IMR-90 (cell line): ENCODE results near the gene DNPH1. TPM values are rescaled to one million over a fixed set of nuclear protein-coding genes. Genes with fewer than 3 reads are reported as not detected.

Experiments
- ATAC-seq: fragments of 200-7000 bp; cut with Tn5 transposase; 2 replicates; pipeline ENCODE4 v1.9.1; 2020; ENCODE audit warnings: low read depth, mild to moderate bottlenecking, moderate library complexity
- BruUV-seq: library from RNA; stranded (reverse); fragments of 400-500 nt; replicated peaks from 2 replicates; lab custom pipeline; 2021; lab: Mats Ljungman, UMichigan
- CTCF ChIA-PET: fragments of 300-600 bp; formaldehyde crosslinking; extraction: SDS; loops from one replicate; lab custom pipeline; 2021; ENCODE audit warnings: antibody characterized with exemption; lab: Yijun Ruan, JAX
- POLR2A ChIA-PET: fragments of 300-600 bp; sonication (Branson Sonifier 250); formaldehyde crosslinking; loops from one replicate; lab custom pipeline; 2022; ENCODE audit warnings: antibody characterized with exemption; ENCODE audit not compliant: unreplicated experiment; lab: Charles Lee
- DNase-seq: peaks from one replicate; pipeline ENCODE4 v3.0.0; 2013
- H2AFZ ChIP-seq: replicated peaks from 2 replicates; pipeline ENCODE3; 2013; ENCODE audit warnings: low read length, mild to moderate bottlenecking; ENCODE audit not compliant: poor library complexity
- H2AK5ac ChIP-seq: 2 replicates; pipeline ENCODE4 v1.6.1; 2013; ENCODE audit warnings: low read depth, low read length, inconsistent platforms
- H2AK9ac ChIP-seq: replicated peaks from 2 replicates; pipeline ENCODE3; 2013; ENCODE audit warnings: mild to moderate bottlenecking, low read depth, low read length, moderate library complexity; ENCODE audit not compliant: poor library complexity
- H2BK120ac ChIP-seq: 2 replicates; pipeline ENCODE4 v1.6.1; 2013; ENCODE audit warnings: low read depth, low read length, inconsistent platforms
- H2BK15ac ChIP-seq: 3 replicates; pipeline ENCODE4 v1.6.1; 2013; ENCODE audit warnings: low read depth, low read length, inconsistent platforms
- H2BK20ac ChIP-seq: 2 replicates; pipeline ENCODE4 v1.6.1; 2013; ENCODE audit warnings: low read depth, mild to moderate bottlenecking, inconsistent platforms, low read length, moderate library complexity
- H2BK5ac ChIP-seq: 2 replicates; pipeline ENCODE4 v1.6.1; 2013; ENCODE audit warnings: mild to moderate bottlenecking, low read depth, low read length, inconsistent platforms; ENCODE audit not compliant: poor library complexity, severe bottlenecking
- H3K14ac ChIP-seq: replicated peaks from 2 replicates; pipeline ENCODE4 v1.6.1; 2013; ENCODE audit warnings: low read depth, low read length, inconsistent platforms
- H3K18ac ChIP-seq: 2 replicates; pipeline ENCODE4 v1.6.1; 2013; ENCODE audit warnings: low read depth, low read length, control low read depth
- H3K23ac ChIP-seq: 2 replicates; pipeline ENCODE4 v1.6.1; 2013; ENCODE audit warnings: low read depth, low read length, inconsistent platforms
- H3K27ac ChIP-seq: 2 replicates; pipeline ENCODE4 v1.5.1; 2013; ENCODE audit warnings: mild to moderate bottlenecking, control low read depth, low read length; ENCODE audit not compliant: insufficient read depth
- H3K27me3 ChIP-seq: 2 replicates; pipeline ENCODE4 v1.6.1; 2013; ENCODE audit warnings: low read length; ENCODE audit not compliant: control insufficient read depth, insufficient read depth
- H3K36me3 ChIP-seq: 2 replicates; pipeline ENCODE4 v1.6.1; 2013; ENCODE audit warnings: low read length, mixed read lengths; ENCODE audit not compliant: control insufficient read depth, insufficient read depth
- H3K4ac ChIP-seq: 2 replicates; pipeline ENCODE4 v1.6.1; 2013; ENCODE audit warnings: low read depth, low read length, inconsistent platforms
- H3K4me1 ChIP-seq: 2 replicates; pipeline ENCODE4 v1.6.1; 2013; ENCODE audit warnings: low read length, mixed read lengths; ENCODE audit not compliant: control insufficient read depth, insufficient read depth
- H3K4me2 ChIP-seq: 2 replicates; pipeline ENCODE4 v1.6.1; 2013; ENCODE audit warnings: low read depth, mild to moderate bottlenecking, control low read depth, low read length, moderate library complexity
- H3K4me3 ChIP-seq: 2 replicates; pipeline ENCODE4 v1.5.1; 2013; ENCODE audit warnings: low read depth, mild to moderate bottlenecking, control low read depth, low read length, moderate library complexity; ENCODE audit not compliant: insufficient read depth
- H3K56ac ChIP-seq: 2 replicates; pipeline ENCODE4 v1.6.1; 2013; ENCODE audit warnings: low read length, inconsistent platforms; ENCODE audit not compliant: insufficient read depth; ENCODE audit errors: extremely low read depth
- H3K79me1 ChIP-seq, 2 experiments: 2 replicates each; pipeline ENCODE4 v1.6.1; 2013; ENCODE audit warnings: low read length in 2 of 2, inconsistent platforms in 1 of 2, low read depth in 1 of 2
- H3K9ac ChIP-seq: 2 replicates; pipeline ENCODE4 v1.6.1; 2013; ENCODE audit warnings: low read depth, low read length, control low read depth
- H3K9me1 ChIP-seq: 2 replicates; pipeline ENCODE4 v1.6.1; 2013; ENCODE audit warnings: low read length, inconsistent platforms; ENCODE audit not compliant: insufficient read depth
- H3K9me3 ChIP-seq: 2 replicates; pipeline ENCODE4 v1.6.1; 2013; ENCODE audit warnings: low read length; ENCODE audit not compliant: control insufficient read depth, insufficient read depth
- H4K20me1 ChIP-seq: 2 replicates; pipeline ENCODE4 v1.6.1; 2013; ENCODE audit warnings: low read length, inconsistent platforms; ENCODE audit not compliant: insufficient read depth
- H4K5ac ChIP-seq: 2 replicates; pipeline ENCODE4 v1.6.1; 2013; ENCODE audit warnings: mild to moderate bottlenecking, low read depth, low read length, control low read depth
- H4K8ac ChIP-seq, 2 experiments: 2 replicates each; pipeline ENCODE4 v1.6.1; 2013; ENCODE audit warnings: low read depth in 2 of 2, low read length in 2 of 2, control low read depth in 1 of 2, inconsistent platforms in 1 of 2
- H4K91ac ChIP-seq: 2 replicates; pipeline ENCODE4 v1.6.1; 2013; ENCODE audit warnings: low read depth, low read length, inconsistent platforms; ENCODE audit not compliant: insufficient read depth
- BHLHE40 ChIP-seq: fragments of 150-350 bp; IDR thresholded peaks from 2 replicates; pipeline ENCODE4 v1.6.1; 2016; ENCODE audit warnings: mild to moderate bottlenecking, low read depth, low read length
- CEBPB ChIP-seq: IDR thresholded peaks from 2 replicates; pipeline ENCODE4 v1.6.1; 2012; ENCODE audit warnings: low read depth, low read length, improper control_type of control experiment
- FOS ChIP-seq: fragments of 150-350 bp; IDR thresholded peaks from 2 replicates; pipeline ENCODE4 v1.6.1; 2016; ENCODE audit warnings: low read depth, low read length
- MAFK ChIP-seq: IDR thresholded peaks from 2 replicates; pipeline ENCODE4 v1.6.1; 2012; ENCODE audit warnings: low read depth, low read length, improper control_type of control experiment
- MAZ ChIP-seq: IDR thresholded peaks from 2 replicates; pipeline ENCODE4 v1.6.1; 2012; ENCODE audit warnings: low read depth, mild to moderate bottlenecking, low read length, improper control_type of control experiment, moderate library complexity, borderline replicate concordance
- MXI1 ChIP-seq: IDR thresholded peaks from 2 replicates; pipeline ENCODE4 v1.6.1; 2012; ENCODE audit warnings: low read depth, mild to moderate bottlenecking, low read length, moderate library complexity, borderline replicate concordance
- NFE2L2 ChIP-seq: fragments of 150-350 bp; IDR thresholded peaks from 2 replicates; pipeline ENCODE4 v1.6.1; 2016; ENCODE audit warnings: low read depth, mild to moderate bottlenecking, low read length
- POLR2A ChIP-seq: IDR thresholded peaks from 2 replicates; pipeline ENCODE4 v1.6.1; 2012; ENCODE audit warnings: mild to moderate bottlenecking, low read depth, low read length
- RAD21 ChIP-seq: IDR thresholded peaks from 2 replicates; pipeline ENCODE4 v1.6.1; 2012; ENCODE audit warnings: low read length, improper control_type of control experiment
- RCOR1 ChIP-seq: IDR thresholded peaks from 2 replicates; pipeline ENCODE4 v1.6.1; 2012; ENCODE audit warnings: mild to moderate bottlenecking, low read length, improper control_type of control experiment; ENCODE audit not compliant: insufficient replicate concordance
- RFX5 ChIP-seq: IDR thresholded peaks from 2 replicates; pipeline ENCODE4 v1.8.0; 2012; ENCODE audit warnings: low read depth, mild to moderate bottlenecking, low read length, moderate library complexity
- WGBS, 2 experiments: methylation state at CpG; one replicate each; pipeline versions ENCODE4 v1.1.5 to v1.1.7; 2013; ENCODE audit warnings: missing lambda C conversion rate in 2 of 2; ENCODE audit not compliant: insufficient read length in 1 of 2; ENCODE audit errors: extremely low coverage in 2 of 2; 5-methylcytosine and 5-hydroxymethylcytosine counted together
- dilution Hi-C: fragments of 300-500 bp; cut with HindIII; formaldehyde crosslinking; loops from one replicate; pipeline ENCODE4 v1.14.3; 2018; ENCODE audit warnings: low sequenced_read_pairs; ENCODE audit not compliant: unreplicated experiment
- in situ Hi-C: fragments of 300-500 bp; cut with MboI; formaldehyde crosslinking; loops from 3 replicates; pipeline ENCODE4 v1.14.3; 2019; ENCODE audit warnings: low sequenced_read_pairs, inconsistent platforms, mixed read lengths
- intact Hi-C: fragments of 100-400 bp; cut with micrococcal nuclease; formaldehyde crosslinking; loops from 2 replicates; pipeline ENCODE4 v1.10.0; 2022
- polyA plus RNA-seq, 3 experiments: library from polyadenylated mRNA; depleted of rRNA; stranded (reverse); fragments of >200 nt; gene quantifications; 2 replicates each; pipeline ENCODE4 v1.2.3, GENCODE V29; 2012; ENCODE audit warnings: low replicate concordance in 1 of 3
- total RNA-seq: library from RNA; depleted of rRNA; stranded (reverse); fragments of >200 nt; gene quantifications from 2 replicates; pipeline ENCODE4 v1.2.3, GENCODE V29; 2012
- TF ChIP-seq, protein P1 (sequence below): fragments of 150-350 bp; IDR thresholded peaks from 2 replicates; pipeline ENCODE4 v1.6.1; 2016; ENCODE audit warnings: low read depth, mild to moderate bottlenecking, low read length, moderate library complexity, borderline replicate concordance
- TF ChIP-seq, protein P2 (sequence below): conservative IDR thresholded peaks from 2 replicates; pipeline ENCODE4 v1.5.1; 2012; ENCODE audit warnings: mild to moderate bottlenecking, low read depth, low read length, improper control_type of control experiment
- TF ChIP-seq, protein P3 (sequence below): fragments of 150-350 bp; IDR thresholded peaks from 2 replicates; pipeline ENCODE4 v1.6.1; 2017; ENCODE audit warnings: mild to moderate bottlenecking, antibody characterized with exemption, low read length, low read depth

The DNPH1 gene
- total and polyA plus RNA-seq, 2 of the 4 experiments (the other 2 are of a cell fraction), result 19.0 to 47.8 TPM

DNA sequence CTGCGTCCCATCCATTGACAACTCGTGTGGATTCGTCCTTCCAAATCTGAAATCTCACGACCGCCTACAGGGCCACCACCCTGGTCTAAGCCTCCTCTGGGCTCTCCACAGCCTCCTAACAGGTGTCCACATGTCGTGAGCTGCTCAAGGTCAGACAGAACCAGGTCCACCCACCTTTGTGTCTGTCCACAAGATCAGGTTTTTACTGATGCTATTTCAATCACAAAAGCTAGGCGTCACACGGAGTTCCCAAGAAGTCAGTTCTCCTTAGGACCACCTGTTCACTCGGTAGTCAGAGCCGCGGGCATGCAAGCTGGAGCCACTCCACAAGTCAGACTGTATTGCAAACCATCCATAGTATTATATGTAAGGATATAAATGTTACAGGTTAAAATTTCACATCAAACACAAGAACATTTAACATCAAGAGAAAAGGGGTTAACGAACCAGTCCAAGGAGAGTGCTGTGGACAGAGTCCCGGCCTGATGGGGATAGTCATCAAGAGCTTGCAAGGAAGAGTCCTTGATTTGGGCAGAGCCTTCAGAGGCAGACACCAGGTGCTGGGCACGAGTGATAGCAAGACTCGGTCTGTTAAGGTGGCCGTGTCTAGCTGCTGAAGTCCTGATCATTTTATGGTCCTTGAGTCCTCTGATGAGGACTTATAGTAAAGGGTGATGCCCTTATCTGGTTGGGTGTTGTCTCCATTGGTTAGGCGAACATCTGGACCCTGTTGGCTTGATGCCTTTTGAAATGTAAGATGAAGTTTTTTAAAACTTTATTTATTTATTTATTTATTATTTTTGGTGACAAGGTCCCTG, 731 bp upstream of the DNPH1 start:
- no peak overlapping the region for H4K91ac ChIP-seq
- no peak overlapping the region for H3K56ac ChIP-seq
- ATAC-seq (no peak), DNase-seq (no peak)
- peak overlapping the region; percentile 91 for H3K4me2 ChIP-seq
- H3K23ac ChIP-seq, result no peak overlapping the region; the same call in 1 of the 2 replicates
- H4K8ac ChIP-seq, result peak overlapping the region; percentile 33 to 91; a peak in 3 of 4 replicates
- no TSS peak for BruUV-seq
- H3K9ac ChIP-seq, result no peak overlapping the region
- H3K27ac ChIP-seq, result no peak overlapping the region
- peak overlapping the region; percentile 96 for H2AFZ ChIP-seq
- H4K20me1 ChIP-seq, result no peaks in the 10 kb centered on the region
- H3K18ac ChIP-seq, result no peak overlapping the region
- no peak overlapping the region for H3K4me3 ChIP-seq
- dilution Hi-C loops (no loop called here), in situ Hi-C loops (no loop called here), intact Hi-C loops (loop anchor here (1.0 kb wide), 1 partner anchor 104 kb away; no protein-coding TSS in a partner anchor)
- H3K27me3 ChIP-seq, result peaks cover 21% of the 10 kb centered on the region
- H3K36me3 ChIP-seq, result peaks cover 4% of the 10 kb centered on the region; the same call in 1 of the 2 replicates
- no peak overlapping the region for H3K14ac ChIP-seq
- H3K79me1 ChIP-seq, result peaks cover 0 to 8% of the 10 kb centered on the region in 2 experiments; a peak in 2 of 4 replicates
- WGBS, 2 experiments, result 61% methylated on average over 7 of the region's 17 CpGs; no CpG with 5 or more reads in 1 of the 2 experiments
- no peak overlapping the region for H3K4ac ChIP-seq
- no peaks in the 10 kb centered on the region for H3K9me3 ChIP-seq
- H2AK5ac ChIP-seq, result no peak overlapping the region; the same call in 1 of the 2 replicates
- ChIA-PET CTCF (interaction anchor here (0.8 kb wide), 1 partner anchor 104 kb away, joined by 3 read pairs; no protein-coding TSS in a partner anchor), POLR2A (no interaction called here)
- no peak overlapping the region for H2BK5ac ChIP-seq
- no peak overlapping the region for H2BK20ac ChIP-seq
- peaks cover 4% of the 10 kb centered on the region; the same call in 1 of the 2 replicates for H3K4me1 ChIP-seq
- H2AK9ac ChIP-seq, result peak overlapping the region; percentile 70
- H3K9me1 ChIP-seq, result peaks cover 4% of the 10 kb centered on the region
- no peak overlapping the region for H2BK15ac ChIP-seq
- 0 out of 2 replicates have a peak overlapping the region, but pooled peaks have one; percentile 2 for H2BK120ac ChIP-seq
- peak overlapping the region; percentile 82; the same call in 1 of the 2 replicates for H4K5ac ChIP-seq
- TF ChIP-seq, protein P1, sequence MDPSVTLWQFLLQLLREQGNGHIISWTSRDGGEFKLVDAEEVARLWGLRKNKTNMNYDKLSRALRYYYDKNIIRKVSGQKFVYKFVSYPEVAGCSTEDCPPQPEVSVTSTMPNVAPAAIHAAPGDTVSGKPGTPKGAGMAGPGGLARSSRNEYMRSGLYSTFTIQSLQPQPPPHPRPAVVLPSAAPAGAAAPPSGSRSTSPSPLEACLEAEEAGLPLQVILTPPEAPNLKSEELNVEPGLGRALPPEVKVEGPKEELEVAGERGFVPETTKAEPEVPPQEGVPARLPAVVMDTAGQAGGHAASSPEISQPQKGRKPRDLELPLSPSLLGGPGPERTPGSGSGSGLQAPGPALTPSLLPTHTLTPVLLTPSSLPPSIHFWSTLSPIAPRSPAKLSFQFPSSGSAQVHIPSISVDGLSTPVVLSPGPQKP, result no peak
- TF ChIP-seq FOS, result no peak
- TF ChIP-seq RAD21, result no peak
- no peak for TF ChIP-seq BHLHE40
- no peak for TF ChIP-seq RFX5
- TF ChIP-seq CEBPB, result no peak
- no peak for TF ChIP-seq NFE2L2
- TF ChIP-seq, protein P2, sequence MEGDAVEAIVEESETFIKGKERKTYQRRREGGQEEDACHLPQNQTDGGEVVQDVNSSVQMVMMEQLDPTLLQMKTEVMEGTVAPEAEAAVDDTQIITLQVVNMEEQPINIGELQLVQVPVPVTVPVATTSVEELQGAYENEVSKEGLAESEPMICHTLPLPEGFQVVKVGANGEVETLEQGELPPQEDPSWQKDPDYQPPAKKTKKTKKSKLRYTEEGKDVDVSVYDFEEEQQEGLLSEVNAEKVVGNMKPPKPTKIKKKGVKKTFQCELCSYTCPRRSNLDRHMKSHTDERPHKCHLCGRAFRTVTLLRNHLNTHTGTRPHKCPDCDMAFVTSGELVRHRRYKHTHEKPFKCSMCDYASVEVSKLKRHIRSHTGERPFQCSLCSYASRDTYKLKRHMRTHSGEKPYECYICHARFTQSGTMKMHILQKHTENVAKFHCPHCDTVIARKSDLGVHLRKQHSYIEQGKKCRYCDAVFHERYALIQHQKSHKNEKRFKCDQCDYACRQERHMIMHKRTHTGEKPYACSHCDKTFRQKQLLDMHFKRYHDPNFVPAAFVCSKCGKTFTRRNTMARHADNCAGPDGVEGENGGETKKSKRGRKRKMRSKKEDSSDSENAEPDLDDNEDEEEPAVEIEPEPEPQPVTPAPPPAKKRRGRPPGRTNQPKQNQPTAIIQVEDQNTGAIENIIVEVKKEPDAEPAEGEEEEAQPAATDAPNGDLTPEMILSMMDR, result no peak
- TF ChIP-seq MXI1, result no peak
- TF ChIP-seq MAFK, result no peak
- TF ChIP-seq, protein P3, sequence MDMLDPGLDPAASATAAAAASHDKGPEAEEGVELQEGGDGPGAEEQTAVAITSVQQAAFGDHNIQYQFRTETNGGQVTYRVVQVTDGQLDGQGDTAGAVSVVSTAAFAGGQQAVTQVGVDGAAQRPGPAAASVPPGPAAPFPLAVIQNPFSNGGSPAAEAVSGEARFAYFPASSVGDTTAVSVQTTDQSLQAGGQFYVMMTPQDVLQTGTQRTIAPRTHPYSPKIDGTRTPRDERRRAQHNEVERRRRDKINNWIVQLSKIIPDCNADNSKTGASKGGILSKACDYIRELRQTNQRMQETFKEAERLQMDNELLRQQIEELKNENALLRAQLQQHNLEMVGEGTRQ, result no peak
- no peak for TF ChIP-seq MAZ
- no peak for TF ChIP-seq POLR2A
- TF ChIP-seq RCOR1, result no peak
